Measurements from ENCODE around the gene FMNL3. TPM values are rescaled to one million over a fixed set of nuclear protein-coding genes. Genes with fewer than 3 reads are reported as not detected.
A peak's percentile ranks its signal among the peaks of the same experiment; 100 is the strongest.

The FMNL3 gene
- polyA plus RNA-seq, 1 donor from 2014 or later = 9.3 TPM

DNA sequence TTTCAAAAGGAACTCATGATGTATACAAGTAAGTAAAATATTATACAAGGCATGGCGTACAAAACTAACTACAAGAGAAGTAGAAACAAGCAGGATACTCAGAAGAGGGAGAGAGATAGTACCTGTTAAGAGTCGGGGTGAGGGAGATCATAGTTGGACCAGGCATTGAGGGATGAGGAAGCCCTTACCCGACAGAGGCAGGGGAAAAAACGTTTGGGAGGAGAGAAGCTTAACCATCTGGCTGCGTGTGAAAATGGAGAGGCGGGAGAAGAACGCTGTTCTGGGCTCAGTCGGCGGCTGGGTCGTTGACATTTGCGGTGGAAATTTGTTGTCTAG is 575 bp upstream of the FMNL3 start:
- Histone ChIP-seq H2AFZ (ENCODE audit: low read depth, low read length) (no peak overlapping the region), H3K27ac (ENCODE audit: low read length) (no peak overlapping the region), H3K4me2 (ENCODE audit: low read length) (no peak overlapping the region), H3K27me3 (ENCODE audit: insufficient read depth, low read depth, low read length) (peaks cover 7% of the 10 kb centered on the region), H3K36me3 (ENCODE audit: insufficient read depth, low read length) (no peaks in the 10 kb centered on the region), H3K4me3 (ENCODE audit: low read length) (peak overlapping the region; percentile 89), H3F3A (ENCODE audit: insufficient read depth, low read length, poor library complexity, severe bottlenecking) (no peaks in the 10 kb centered on the region), H3K79me2 (replicated peaks; ENCODE audit: insufficient read depth, low read length) (peaks cover 14% of the 10 kb centered on the region), H4K20me1 (ENCODE audit: insufficient read depth) (no peaks in the 10 kb centered on the region), H3K9me2 (ENCODE audit: insufficient read depth, low read length) (no peaks in the 10 kb centered on the region), H3K9me3 (ENCODE audit: low read length) (no peaks in the 10 kb centered on the region), H3K9ac (ENCODE audit: low read length) (no peak overlapping the region)
- TF ChIP-seq SMC3 (conservative IDR thresholded peaks at IDR 0.05; ENCODE audit: poor library complexity) = peak; percentile 29
- TF ChIP-seq MXI1 (conservative IDR thresholded peaks at IDR 0.05; ENCODE audit: poor library complexity, severe bottlenecking) = no peak
- TF ChIP-seq TAF1 (IDR thresholded peaks at IDR 0.05; ENCODE audit: low read depth) = peak; percentile 8

DNA sequence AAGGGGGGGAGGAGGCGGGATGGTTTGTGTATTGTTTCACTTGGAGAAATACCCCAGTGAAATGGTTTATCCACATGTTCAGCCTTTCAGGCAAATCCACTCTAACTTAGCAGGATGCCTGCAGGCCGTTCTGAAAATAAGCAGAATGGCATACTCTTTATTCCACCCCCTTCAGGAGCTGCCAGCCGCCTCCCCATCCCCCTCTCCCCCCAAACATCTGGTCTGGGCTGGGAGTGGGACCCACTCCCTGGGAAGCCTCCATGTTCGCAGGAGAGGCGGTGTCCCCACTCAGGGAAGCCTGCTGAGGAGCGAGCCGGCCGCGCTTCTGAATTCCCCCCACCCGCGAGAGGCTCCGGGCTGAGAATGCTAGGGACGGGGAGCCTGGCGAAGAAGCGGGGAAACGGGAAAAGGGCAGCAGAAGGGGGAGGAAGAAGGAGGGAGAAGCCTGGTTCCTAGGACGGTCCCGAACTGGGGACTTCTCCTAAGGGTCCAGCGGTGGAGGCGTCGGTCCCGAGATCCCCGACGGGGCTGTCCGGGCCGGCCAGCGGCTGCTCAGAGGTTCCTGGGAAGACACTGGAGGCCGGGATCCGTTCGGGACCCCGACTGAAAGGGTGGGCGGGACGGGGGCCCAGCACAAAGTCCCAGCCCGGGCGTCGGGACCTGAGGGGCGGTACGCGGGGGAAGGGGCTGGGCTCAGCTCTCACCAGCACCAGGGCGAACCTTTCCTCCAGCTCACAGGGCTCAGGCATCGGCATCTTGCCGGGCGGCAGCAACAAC is 666 bp downstream of the FMNL3 start:
- Histone ChIP-seq H2AFZ (ENCODE audit: low read depth, low read length) (peak overlapping the region; percentile 45), H3K9ac (ENCODE audit: low read length) (peak overlapping the region; percentile 77), H4K20me1 (ENCODE audit: insufficient read depth) (no peaks in the 10 kb centered on the region), H3K4me3 (ENCODE audit: low read length) (peak overlapping the region; percentile 89), H3K79me2 (replicated peaks; ENCODE audit: insufficient read depth, low read length) (peaks cover 14% of the 10 kb centered on the region), H3K27ac (ENCODE audit: low read length) (peak overlapping the region; percentile 39), H3K9me3 (ENCODE audit: low read length) (no peaks in the 10 kb centered on the region), H3K36me3 (ENCODE audit: insufficient read depth, low read length) (no peaks in the 10 kb centered on the region), H3K4me2 (ENCODE audit: low read length) (peak overlapping the region; percentile 76), H3K9me2 (ENCODE audit: insufficient read depth, low read length) (no peaks in the 10 kb centered on the region), H3K27me3 (ENCODE audit: insufficient read depth, low read depth, low read length) (peaks cover 7% of the 10 kb centered on the region), H3F3A (ENCODE audit: insufficient read depth, low read length, poor library complexity, severe bottlenecking) (no peaks in the 10 kb centered on the region)
- TF ChIP-seq, protein P1, sequence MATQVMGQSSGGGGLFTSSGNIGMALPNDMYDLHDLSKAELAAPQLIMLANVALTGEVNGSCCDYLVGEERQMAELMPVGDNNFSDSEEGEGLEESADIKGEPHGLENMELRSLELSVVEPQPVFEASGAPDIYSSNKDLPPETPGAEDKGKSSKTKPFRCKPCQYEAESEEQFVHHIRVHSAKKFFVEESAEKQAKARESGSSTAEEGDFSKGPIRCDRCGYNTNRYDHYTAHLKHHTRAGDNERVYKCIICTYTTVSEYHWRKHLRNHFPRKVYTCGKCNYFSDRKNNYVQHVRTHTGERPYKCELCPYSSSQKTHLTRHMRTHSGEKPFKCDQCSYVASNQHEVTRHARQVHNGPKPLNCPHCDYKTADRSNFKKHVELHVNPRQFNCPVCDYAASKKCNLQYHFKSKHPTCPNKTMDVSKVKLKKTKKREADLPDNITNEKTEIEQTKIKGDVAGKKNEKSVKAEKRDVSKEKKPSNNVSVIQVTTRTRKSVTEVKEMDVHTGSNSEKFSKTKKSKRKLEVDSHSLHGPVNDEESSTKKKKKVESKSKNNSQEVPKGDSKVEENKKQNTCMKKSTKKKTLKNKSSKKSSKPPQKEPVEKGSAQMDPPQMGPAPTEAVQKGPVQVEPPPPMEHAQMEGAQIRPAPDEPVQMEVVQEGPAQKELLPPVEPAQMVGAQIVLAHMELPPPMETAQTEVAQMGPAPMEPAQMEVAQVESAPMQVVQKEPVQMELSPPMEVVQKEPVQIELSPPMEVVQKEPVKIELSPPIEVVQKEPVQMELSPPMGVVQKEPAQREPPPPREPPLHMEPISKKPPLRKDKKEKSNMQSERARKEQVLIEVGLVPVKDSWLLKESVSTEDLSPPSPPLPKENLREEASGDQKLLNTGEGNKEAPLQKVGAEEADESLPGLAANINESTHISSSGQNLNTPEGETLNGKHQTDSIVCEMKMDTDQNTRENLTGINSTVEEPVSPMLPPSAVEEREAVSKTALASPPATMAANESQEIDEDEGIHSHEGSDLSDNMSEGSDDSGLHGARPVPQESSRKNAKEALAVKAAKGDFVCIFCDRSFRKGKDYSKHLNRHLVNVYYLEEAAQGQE (IDR thresholded peaks at IDR 0.05; ENCODE audit: borderline replicate concordance) = peak; percentile 2
- TF ChIP-seq POLR2AphosphoS5 (IDR thresholded peaks at IDR 0.05) = no peak
- TF ChIP-seq SMC3 (conservative IDR thresholded peaks at IDR 0.05; ENCODE audit: poor library complexity) = no peak
- TF ChIP-seq, protein P2, sequence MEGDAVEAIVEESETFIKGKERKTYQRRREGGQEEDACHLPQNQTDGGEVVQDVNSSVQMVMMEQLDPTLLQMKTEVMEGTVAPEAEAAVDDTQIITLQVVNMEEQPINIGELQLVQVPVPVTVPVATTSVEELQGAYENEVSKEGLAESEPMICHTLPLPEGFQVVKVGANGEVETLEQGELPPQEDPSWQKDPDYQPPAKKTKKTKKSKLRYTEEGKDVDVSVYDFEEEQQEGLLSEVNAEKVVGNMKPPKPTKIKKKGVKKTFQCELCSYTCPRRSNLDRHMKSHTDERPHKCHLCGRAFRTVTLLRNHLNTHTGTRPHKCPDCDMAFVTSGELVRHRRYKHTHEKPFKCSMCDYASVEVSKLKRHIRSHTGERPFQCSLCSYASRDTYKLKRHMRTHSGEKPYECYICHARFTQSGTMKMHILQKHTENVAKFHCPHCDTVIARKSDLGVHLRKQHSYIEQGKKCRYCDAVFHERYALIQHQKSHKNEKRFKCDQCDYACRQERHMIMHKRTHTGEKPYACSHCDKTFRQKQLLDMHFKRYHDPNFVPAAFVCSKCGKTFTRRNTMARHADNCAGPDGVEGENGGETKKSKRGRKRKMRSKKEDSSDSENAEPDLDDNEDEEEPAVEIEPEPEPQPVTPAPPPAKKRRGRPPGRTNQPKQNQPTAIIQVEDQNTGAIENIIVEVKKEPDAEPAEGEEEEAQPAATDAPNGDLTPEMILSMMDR (IDR thresholded peaks at IDR 0.05; ENCODE audit: poor library complexity, severe bottlenecking) = no peak
- TF ChIP-seq MXI1 (conservative IDR thresholded peaks at IDR 0.05; ENCODE audit: poor library complexity, severe bottlenecking) = peak; percentile 45
- TF ChIP-seq RAD21 (conservative IDR thresholded peaks at IDR 0.05) = no peak
- no peak for TF ChIP-seq EZH2 (IDR thresholded peaks at IDR 0.05; ENCODE audit: borderline replicate concordance, insufficient read depth, low read length, poor library complexity, severe bottlenecking)
- TF ChIP-seq EP300 (conservative IDR thresholded peaks at IDR 0.05; ENCODE audit: poor library complexity, severe bottlenecking) = no peak
- TF ChIP-seq TAF1 (IDR thresholded peaks at IDR 0.05; ENCODE audit: low read depth) = no peak
